HG03378 (cell line): ENCODE measurements around the gene BICDL1.
A peak's percentile ranks its signal among the peaks of the same experiment; 100 is the strongest.
"Not testable (repeated sequence)": the region's sequence is repeated elsewhere in the genome, so short reads cannot be mapped to it uniquely, and the experiment has no call there.

Experiments
- ATAC-seq: cut with Tn5 transposase; IDR thresholded peaks from one replicate; pipeline ENCODE4 v1.9.1; 2021; ENCODE audit warnings: mild to moderate bottlenecking, moderate library complexity; ENCODE audit not compliant: unreplicated experiment

The BICDL1 gene

GRCh38 chr12:119998471-119999245 lies 9.6 kb downstream of the BICDL1 start:
- ATAC-seq, result no peak

- no peak for ATAC-seq
Measured at GRCh38 chr12:120000556-120000955, 11.5 kb downstream of the BICDL1 start.

GRCh38 chr12:120006258-120006975 lies 17.4 kb downstream of the BICDL1 start:
- no peak for ATAC-seq

GRCh38 chr12:120007272-120007671 lies 18.2 kb downstream of the BICDL1 start:
- ATAC-seq, result no peak

GRCh38 chr12:120010661-120011230 lies 21.7 kb downstream of the BICDL1 start:
- ATAC-seq, result no peak

- ATAC-seq, result peak; percentile 88
Measured at GRCh38 chr12:120012067-120012621, 23.1 kb downstream of the BICDL1 start.

GRCh38 chr12:120013659-120014380 lies 24.8 kb downstream of the BICDL1 start:
- peak; percentile 66 for ATAC-seq

- ATAC-seq, result not testable (repeated sequence)
Measured at GRCh38 chr12:120014381-120014735, 25.3 kb downstream of the BICDL1 start.

GRCh38 chr12:120015313-120015712 lies 26.3 kb downstream of the BICDL1 start:
- ATAC-seq, result no peak

GRCh38 chr12:120016199-120016598 lies 27.2 kb downstream of the BICDL1 start:
- not testable (repeated sequence) for ATAC-seq

GRCh38 chr12:120019197-120019596 lies 30.2 kb downstream of the BICDL1 start:
- no peak for ATAC-seq

- no peak for ATAC-seq
Measured at GRCh38 chr12:120019938-120020337, 30.9 kb downstream of the BICDL1 start.

GRCh38 chr12:120024193-120024592 lies 35.2 kb downstream of the BICDL1 start:
- no peak for ATAC-seq

- no peak for ATAC-seq
Measured at GRCh38 chr12:120025640-120026039, 36.6 kb downstream of the BICDL1 start.

- ATAC-seq, result no peak
Measured at GRCh38 chr12:120032242-120032641, 43.2 kb downstream of the BICDL1 start.

GRCh38 chr12:120037851-120038250 lies 48.8 kb downstream of the BICDL1 start:
- no peak for ATAC-seq

GRCh38 chr12:120039711-120040110 lies 50.7 kb downstream of the BICDL1 start:
- ATAC-seq, result no peak

GRCh38 chr12:120041386-120042231 lies 52.6 kb downstream of the BICDL1 start:
- ATAC-seq, result no peak

- not testable (repeated sequence) for ATAC-seq
Measured at GRCh38 chr12:120045367-120045766, 56.3 kb downstream of the BICDL1 start.

GRCh38 chr12:120047072-120047471 lies 58.0 kb downstream of the BICDL1 start:
- no peak for ATAC-seq
